ENCODE measurements around the gene PARD3B.

The PARD3B gene

GRCh38 chr2:205425102-205425501 is 879.8 kb downstream of the PARD3B start:
- no peak for DNase-seq (ENCODE audit: extremely low read depth in 1 of 2, low read depth in 1 of 2)

DNA sequence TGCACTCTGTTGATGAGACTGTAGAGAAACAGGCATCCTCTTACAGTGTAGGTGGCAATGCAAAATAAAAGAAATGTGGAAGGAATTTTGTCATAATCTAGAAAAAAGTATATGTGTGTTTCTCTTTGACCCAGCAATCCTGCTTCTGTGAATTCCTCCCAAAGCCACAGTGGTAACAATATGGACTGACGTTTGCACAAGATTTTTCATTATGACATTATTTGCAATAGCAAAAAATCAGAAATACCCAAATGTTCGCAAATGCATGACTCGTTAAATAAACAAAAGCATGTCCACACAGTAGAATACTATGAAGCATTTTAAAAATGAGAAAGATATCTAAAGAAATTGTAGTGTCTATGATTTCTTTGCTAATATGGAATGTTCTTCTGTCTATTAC is 881.8 kb downstream of the PARD3B start:
- no peak for DNase-seq (ENCODE audit: extremely low read depth in 1 of 2, low read depth in 1 of 2)

DNA sequence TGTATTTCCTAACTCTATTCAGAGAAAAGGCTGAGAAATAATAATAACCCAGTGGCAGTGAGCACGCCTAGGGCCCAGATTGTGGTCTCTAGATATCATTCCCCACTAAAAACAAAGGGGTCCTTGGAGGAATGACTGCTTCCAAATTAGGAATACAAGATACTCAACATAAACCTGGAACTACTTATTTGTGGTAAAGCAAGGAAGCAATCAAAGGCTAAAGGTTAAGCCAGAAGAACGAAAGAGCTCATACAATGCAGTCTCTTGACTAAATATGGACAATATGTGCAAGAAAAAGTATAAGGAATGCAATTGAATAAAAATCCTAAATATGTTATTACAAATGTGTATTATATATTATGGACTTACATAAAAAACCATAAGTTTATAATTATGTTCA is 883.5 kb downstream of the PARD3B start:
- DNase-seq (ENCODE audit: extremely low read depth in 1 of 2, low read depth in 1 of 2): no peak

- DNase-seq (ENCODE audit: extremely low read depth in 1 of 2, low read depth in 1 of 2): no peak
Measured at GRCh38 chr2:205435970-205436369, 890.7 kb downstream of the PARD3B start.

GRCh38 chr2:205438241-205438640 is 893.0 kb downstream of the PARD3B start:
- no peak for DNase-seq (ENCODE audit: extremely low read depth in 1 of 2, low read depth in 1 of 2)

DNA sequence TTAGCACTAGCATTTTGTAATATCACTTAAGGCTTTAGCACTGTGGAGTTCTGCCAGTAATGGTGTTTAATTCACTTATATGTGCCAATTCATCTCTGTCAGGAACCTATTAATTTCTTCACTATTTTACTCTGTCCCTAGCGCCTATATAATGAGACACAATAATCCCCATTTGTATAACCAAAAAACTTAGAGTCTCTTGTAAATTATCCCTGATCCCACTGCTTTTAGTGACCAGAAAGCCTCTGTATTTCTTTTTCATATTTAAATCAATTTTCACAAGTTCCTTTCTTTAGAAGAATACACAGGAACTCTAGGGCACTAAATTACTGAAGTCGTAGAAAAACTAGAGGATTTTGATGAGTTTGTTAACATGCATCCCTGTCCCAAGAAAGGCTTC is 894.3 kb downstream of the PARD3B start:
- DNase-seq (ENCODE audit: extremely low read depth in 1 of 2, low read depth in 1 of 2): no peak

GRCh38 chr2:205441524-205441923 is 896.2 kb downstream of the PARD3B start:
- DNase-seq (ENCODE audit: extremely low read depth in 1 of 2, low read depth in 1 of 2): no peak

DNA sequence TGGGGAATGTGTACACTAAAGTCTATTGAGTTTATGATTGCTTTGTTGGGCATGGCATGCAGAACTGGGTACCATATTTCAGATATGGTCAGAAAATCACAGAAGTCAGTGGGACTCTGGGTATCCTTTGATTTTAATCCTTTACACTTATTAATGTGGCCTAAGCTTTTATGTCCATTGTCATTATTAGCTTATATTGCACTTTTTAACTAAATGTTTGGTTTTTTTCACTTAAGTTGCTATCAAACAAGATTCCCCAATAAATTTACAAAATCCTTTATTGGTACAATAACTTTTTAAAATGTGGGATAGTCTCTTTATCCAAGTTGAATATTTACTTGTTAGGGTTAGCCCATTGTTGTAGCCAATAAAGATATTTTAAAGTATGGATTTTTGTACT is 902.9 kb downstream of the PARD3B start:
- no peak for DNase-seq (ENCODE audit: extremely low read depth in 1 of 2, low read depth in 1 of 2)

- DNase-seq (ENCODE audit: extremely low read depth in 1 of 2, low read depth in 1 of 2): no peak
Measured at GRCh38 chr2:205451901-205452512, 906.7 kb downstream of the PARD3B start.

DNA sequence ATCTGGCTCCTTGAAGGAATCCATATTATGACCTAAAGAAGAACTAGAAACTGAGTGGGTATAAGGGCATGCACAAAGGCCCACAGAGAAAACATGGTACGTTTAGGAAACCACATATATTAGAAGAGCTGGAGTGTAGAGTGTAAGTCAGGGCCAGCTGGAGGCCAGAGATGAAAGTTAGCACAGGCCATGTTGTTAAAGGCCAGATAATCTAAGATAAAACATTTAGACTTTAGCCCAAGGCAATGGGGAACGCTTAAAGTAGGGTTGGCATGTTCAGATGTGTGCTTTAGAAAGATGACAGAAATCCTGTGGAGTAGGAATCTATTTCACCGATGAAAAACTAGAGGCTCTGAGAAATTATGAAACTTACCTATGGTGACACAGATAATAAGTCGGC is 907.9 kb downstream of the PARD3B start:
- no peak for DNase-seq (ENCODE audit: extremely low read depth in 1 of 2, low read depth in 1 of 2)

GRCh38 chr2:205456682-205457081 is 911.4 kb downstream of the PARD3B start:
- no peak for DNase-seq (ENCODE audit: extremely low read depth in 1 of 2, low read depth in 1 of 2)

- no peak for DNase-seq (ENCODE audit: extremely low read depth in 1 of 2, low read depth in 1 of 2)
Measured at GRCh38 chr2:205460217-205460616, 914.9 kb downstream of the PARD3B start.

- no peak for DNase-seq (ENCODE audit: extremely low read depth in 1 of 2, low read depth in 1 of 2)
Measured at GRCh38 chr2:205461169-205461568, 915.9 kb downstream of the PARD3B start.

DNA sequence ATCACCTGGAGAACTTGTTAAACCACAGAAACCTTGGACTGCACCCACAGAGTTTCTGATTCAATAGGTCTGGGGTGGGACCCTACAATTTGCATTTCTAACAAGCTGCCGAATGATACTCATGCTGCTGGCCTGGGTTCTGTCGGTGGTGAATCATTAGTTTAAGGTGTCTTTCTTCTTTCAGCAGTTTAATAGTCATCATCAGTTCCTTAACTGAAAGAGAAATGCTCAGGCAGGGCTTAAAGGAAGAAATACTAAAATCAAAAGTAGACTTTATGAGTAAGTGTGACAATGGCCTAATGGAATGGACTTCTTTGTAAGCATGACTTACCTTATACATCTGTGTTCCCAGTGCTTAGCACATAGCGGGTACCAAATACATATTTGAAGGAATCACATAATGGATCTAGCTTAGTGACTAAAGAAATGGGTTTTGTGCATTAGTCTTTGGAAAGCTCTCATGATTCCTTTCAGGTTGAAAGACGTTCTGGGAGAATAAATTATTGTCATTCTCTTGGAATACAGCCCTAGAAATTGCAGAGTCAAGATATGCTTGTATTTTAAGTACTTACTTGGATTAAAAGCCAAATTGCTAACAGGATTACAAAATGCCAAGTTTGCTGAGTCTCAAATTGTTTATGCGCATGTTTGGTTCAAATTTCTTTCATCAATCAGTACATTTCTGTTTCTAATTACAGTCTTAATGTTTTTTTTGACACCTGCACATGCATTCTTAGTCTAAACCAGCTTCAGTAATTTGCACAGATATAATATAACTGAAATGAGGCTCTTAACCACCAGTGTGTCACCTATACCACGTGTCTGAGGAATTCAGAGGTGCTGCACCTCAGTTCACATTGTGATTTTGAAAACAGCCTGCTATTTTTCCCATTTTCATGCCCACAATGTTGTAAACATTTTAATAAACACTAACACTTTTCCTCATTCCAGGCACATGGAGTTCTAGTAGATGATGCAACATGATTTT is 916.7 kb downstream of the PARD3B start:
- DNase-seq (ENCODE audit: extremely low read depth in 1 of 2, low read depth in 1 of 2): peak in 1 of 2 donors; percentile 22

DNA sequence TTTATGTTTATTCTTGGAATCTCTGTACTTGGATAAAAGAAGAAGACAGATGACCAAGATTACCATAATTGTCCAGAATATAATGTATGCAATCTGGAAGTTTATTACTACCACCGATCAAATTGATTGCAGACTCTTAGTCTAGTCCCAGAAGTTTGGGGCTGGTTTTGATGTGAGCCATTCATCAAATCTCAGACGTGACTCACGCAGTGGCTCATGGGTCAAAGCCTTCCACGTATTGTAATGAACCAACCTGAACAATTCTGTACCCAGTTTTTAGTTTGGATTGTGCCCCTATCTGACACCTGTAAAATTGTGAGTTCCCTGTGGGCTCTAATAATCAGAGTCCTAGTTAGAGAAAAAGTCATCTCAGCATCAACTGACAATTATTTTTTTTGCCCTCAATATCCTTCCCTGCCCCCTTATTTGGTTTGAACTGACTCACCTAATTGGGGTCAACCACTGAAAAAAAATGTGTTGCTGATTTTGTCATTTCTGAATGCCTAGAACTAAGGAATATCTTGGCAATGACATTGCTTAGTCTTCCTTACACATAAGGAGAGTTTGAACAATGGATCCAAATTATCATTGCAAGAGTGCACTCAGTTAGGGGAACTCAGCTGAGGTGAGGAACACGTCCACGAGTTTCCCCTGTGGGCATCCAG is 917.5 kb downstream of the PARD3B start:
- no peak for DNase-seq (ENCODE audit: extremely low read depth in 1 of 2, low read depth in 1 of 2)

GRCh38 chr2:205463466-205464025 is 918.3 kb downstream of the PARD3B start:
- DNase-seq (ENCODE audit: extremely low read depth in 1 of 2, low read depth in 1 of 2): no peak

DNA sequence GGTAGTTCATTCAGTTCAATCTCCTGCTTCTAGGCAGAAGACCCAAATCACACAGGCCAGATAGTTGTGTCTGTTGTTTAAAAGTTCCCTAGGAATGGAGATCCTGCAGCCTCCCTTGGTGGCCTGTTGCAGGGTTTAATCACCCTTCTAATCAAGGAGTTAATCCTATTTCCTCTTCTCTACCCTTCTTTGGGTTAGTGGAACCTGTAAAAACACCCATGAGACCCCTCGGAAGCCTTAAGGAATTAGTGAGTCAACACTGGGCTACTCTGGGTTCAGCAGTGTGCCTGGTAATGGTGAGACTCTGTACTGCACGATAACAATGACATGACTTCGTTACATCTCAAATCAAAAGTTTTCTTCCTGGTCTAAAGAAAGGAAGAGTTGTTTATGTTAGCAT is 919.4 kb downstream of the PARD3B start:
- no peak for DNase-seq (ENCODE audit: extremely low read depth in 1 of 2, low read depth in 1 of 2)

DNA sequence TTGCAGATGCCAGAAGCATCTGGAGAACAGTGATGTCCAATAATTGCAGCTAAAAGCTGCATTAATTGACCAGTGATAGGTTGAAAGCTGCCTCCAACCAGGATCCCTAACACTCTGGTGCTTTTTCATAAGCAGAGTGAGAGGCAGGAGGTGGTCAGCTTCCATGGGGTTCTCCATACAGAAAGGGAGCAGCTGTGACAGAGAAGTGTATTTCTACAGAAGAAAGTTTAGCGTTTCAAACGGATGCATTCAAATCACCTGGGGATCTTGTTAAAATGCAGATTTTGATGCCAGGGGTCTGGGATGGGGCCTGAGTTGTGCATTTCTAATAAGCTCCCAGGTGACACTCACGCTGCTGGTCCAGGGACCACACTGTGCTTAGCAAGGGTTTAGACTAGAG is 920.5 kb downstream of the PARD3B start:
- no peak for DNase-seq (ENCODE audit: extremely low read depth in 1 of 2, low read depth in 1 of 2)

- no peak for DNase-seq (ENCODE audit: extremely low read depth in 1 of 2, low read depth in 1 of 2)
Measured at GRCh38 chr2:205471776-205472175, 926.5 kb downstream of the PARD3B start.

DNA sequence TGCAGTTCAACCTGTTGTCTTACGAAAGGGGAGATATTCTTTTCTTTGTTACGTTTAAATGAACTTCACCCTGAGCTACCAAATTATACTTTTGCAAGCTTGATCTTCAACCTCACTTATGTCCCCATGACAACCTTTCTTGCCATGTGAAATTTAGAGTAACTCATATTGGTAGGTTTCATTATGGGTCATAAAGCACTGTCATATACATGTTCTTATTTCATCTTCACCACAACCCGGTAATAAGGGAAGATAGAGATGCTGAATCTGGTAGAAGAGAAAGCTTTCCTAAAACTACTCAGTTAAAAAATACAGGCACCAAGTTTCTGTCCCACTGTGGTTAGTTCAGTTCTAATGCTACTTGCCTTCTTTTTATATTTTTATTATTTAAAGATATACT is 928.5 kb downstream of the PARD3B start:
- DNase-seq (ENCODE audit: extremely low read depth in 1 of 2, low read depth in 1 of 2): no peak

DNA sequence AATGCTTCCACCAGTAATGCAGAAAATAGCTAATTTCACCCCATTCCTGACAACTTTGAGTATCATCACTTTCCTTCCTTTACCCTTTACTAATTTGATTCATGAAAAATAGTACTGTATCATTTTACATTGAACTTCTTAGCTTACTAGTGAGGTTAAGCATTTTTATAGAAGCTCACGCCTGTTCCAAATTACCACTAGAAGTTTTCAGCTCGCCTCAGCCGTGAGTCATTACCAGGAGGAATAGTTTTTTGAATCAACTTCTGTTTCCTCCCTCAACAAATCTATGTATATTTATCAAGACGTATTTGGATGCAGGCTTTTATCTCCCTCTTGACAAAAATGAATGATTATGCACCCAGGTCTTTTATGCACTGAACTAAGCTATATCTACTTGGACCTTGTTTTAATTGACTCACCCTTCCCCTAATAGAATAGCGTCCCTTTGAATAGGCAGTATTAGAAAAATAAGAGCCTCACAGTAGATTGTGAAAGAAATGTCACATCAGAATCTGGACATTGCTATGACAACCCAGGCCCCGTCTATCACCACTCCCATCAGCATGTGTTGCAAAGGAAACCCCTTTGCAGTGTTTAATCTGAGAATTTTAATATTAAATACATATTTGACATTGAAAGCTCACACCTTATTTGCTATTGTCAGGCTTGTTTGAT is 929.6 kb downstream of the PARD3B start:
- no peak for DNase-seq (ENCODE audit: extremely low read depth in 1 of 2, low read depth in 1 of 2)
